Activated CD4-positive, alpha-beta T cell treated with anti-CD3 and anti-CD28 coated beads, Interleukin-2, amount 50 U/mL, for 24 hours (primary cell): Measurements from ENCODE around the gene FAM221B.

ENCODE experiments used
- DNase-seq, 2 donors: peaks; one replicate each; pipeline ENCODE4 v3.0.0-alpha.2; 2020; ENCODE audit warnings: low read depth in 1 of 2, low spot score in 1 of 2

Gene FAM221B, protein sequence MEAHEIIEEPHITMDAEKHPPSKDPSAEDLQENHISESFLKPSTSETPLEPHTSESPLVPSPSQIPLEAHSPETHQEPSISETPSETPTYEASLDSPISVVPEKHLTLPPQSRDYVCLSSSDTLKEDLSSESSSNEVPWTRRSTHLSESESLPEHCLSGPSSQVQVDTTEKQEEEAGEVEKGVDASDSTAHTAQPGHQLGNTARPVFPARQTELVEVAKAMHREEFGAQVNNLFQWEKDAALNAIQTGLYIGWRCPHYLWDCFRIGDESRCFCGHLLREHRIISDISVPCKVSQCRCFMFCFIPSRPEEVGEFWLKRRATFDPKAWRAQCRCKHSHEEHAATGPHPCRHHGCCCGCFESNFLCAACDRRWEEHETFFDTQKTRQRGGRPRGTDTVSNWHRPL

DNA sequence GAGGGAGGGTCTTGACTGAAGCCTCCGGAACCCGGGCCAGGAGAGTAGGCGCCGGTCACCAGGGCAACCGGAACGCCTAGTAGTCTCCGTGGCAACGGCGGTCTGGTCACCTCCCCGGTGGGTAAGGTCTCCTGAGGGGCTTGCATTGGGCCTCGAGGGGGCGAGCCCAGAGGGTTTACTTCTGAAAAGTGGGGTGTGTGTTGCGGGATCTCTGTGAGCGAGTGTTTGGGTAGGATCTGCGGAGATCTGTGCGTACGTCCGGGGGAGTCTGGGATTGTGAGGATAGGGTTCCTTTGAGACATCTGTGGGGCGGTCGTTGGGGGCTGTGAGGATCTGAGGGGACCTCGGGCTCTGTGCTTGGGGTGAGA, at the start of gene FAM221B:
FAM221B (minus strand) TSS at position 17 of the 368 bp plus-strand sequence. CDS start 2,571 bp downstream, outside the sequence.
- no peak for DNase-seq

DNA sequence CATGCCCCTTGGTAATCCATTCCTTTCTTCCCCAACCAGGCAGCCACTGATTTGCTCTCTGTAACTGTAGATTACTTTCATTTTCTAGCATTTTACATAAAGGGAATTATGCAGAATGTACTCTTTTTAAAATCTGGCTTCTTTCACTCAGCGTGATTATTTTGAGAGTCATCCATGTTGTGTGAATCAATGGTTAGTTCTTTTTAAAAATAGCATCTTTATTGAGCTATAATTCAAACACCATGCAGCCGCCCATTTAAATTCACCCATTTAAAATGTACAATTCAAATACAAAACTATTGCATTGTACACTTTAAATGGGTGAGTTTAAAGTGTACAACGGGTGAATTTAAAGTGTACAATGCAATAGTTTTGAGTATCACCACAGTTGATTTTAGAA, 44.0 kb upstream of the FAM221B start:
- DNase-seq = no peak

DNA sequence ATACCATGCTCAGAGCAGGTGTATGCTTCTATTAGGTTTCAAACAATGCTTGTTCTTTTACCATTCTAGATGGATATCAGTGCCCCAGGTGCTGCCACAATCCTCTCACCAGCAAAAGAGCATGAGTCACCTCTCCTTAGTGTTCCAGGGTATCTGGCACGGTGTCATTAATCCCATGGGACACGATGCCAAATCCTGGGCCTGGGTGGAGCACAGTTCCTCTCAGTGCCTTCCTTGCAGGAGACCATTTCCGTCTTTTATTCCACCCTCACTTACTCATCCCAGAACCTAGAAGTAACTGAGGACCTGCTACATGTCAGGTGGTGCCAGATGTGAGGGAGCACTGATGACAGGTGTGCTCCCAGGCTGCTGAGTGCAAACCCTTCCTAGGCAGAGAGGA, 43.0 kb upstream of the FAM221B start:
- no peak for DNase-seq

DNA sequence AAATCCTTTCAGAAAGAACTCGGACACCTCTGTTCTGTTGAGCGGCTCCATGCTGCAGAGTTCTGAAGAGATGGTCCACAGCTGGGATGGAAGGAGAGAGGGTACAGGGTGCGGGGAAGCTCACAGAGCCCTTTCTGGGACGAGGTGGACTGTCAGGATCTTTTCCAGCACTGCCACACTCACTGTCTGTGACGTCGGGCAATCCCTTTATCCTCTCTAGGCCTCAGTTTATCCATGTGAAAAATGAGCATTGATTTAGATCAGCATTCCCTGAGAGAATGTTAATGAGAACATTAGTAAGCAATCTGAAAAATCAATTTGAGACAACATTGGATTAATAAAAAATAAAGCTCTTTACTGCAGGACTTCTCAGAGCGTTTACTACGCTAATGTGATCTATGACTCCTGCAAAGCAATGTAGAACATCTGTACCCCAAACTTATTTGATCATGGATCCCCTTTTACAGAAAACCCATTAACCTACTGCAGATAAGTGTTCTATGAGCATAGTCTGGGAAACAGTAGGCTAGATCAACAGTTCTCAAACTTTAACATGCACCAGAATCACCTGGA, 41.9 kb upstream of the FAM221B start, which contains the start of gene OR13J1:
OR13J1 (minus strand) TSS at position 51 of the 573 bp plus-strand sequence; CDS start at position 51, 0 bp downstream.
- DNase-seq = no peak

DNA sequence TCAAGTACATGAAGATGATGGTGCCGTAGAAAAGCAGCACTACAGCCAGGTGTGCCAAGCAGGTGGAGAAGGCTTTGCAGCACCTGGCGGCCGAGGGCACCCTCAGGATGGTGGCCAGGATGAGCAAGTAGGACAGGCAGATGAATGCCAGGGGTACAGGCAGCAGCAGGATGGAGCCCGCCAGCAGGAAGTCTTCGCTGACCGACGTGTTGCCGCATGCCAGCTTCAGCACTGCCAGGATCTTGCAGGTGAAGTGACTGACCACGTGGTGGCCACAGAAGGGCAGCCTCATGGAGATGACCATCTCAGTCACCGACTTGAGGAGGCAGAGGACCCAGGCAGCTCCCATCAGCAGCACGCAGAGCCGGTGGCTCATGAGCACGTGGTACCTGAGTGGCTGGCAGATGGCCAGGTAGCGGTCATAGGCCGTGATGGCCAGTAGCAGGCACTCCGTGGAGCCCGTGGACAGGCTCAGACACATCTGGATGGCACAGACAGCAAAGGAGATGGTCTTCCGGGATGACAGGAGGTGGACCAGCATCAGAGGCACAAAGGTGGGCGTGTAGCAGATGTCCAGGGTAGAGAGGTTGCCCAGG, 41.2 kb upstream of the FAM221B start:
- no peak for DNase-seq

DNA sequence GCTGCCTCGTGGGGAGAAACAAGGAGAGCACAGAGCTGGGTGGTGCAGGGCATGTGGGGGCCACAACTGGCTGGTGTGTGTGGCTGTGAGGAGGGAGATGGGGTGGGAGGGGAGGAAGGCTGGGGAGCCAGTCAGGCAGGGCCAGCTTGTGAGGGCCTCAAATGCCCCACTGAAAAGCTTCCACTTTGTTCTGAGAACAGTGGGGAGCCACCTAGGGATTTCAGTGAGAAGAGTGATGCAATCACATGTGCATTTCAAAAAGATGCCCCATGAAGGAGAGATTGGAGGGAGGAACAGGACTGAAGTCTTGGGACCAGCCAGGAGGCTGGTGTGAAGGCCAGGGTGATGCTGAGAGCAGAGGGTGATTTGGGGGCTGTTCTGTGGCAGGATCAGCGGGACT, 40.4 kb upstream of the FAM221B start:
- no peak for DNase-seq

DNA sequence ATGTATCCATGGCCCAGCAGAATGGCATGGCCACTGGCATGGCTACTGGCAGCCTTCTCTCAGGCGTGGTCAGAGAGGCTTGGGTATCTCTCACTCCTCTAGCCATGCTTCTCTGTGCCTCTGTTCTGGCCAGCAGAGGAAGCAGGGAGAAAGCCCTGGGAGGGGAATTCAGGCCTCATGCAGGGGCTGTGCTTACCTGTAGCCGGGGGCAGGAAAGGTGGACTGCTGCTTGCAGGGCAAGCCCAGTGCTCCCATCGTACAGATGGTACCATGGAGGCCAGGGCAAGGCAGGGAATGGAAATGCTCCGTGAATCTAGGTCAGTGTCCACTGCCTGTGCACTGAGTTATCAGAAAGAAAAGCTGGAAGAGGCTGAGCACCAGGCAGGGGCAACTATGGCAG, 39.0 kb upstream of the FAM221B start:
- no peak for DNase-seq

DNA sequence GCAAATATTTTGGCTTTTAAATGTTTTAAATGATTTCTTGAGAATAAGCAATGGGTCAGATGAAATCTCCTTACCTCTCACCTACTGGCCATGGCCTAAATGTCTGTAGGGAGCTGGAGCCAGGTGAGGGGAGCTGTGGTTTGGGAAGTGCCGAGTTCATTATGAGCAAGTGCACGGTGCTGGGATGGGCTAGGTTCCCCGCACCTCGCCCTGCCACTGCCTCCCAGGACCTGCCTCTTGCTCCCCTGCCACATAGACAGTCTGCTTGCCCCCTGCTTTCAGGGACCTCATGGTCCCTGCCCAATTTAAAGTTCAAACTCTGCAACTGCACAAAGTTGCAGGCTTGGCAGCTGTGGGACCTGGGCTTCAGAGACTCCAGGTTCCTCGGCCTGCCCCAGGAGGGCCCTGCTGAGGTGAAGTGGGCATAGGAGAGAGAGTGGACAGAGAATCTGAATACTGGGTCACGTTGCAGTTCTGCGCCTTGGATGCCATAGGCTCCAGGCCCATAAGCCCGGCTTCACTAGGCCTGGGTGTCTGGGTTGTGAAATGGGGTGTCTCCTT, 36.2 kb upstream of the FAM221B start:
- DNase-seq = no peak

DNA sequence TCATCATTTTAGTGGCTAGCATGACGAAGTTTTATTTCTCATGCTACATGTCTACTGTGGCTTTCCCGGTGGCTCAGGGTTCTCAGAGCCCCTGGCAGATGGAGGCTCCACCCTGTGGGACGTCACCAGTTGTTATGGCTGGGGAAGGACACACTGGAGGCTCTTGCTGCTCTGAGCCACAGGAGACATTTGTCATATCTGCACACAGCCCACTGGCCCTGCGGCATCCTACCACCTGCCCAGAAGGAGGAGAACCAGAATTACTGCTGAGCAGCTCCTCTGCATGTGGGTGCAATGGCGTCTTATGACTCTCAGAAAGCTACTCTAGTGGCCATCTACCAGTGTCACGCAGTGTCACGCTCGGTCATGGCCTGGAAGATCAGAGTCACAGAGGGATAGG, 35.1 kb upstream of the FAM221B start:
- DNase-seq = no peak

DNA sequence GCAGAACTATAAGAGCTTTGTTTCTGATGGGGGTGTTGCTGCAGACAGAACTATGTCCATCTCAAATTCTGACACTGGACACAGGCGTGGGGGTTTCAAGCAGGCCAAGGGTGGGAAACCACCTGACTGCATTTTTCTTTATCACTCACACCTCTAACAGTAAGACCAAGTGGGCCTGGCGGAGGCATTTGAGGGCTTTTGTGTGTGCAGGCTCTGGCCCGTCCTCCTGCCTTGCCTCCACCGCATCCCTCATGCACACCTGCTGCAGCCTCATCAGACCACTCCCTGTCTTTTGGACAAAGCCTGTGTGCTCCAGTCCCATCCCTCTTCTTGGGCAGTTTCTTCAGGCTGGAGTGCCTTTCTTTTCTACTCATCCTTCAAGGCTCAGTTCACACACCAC, 33.8 kb upstream of the FAM221B start:
- DNase-seq = no peak

DNA sequence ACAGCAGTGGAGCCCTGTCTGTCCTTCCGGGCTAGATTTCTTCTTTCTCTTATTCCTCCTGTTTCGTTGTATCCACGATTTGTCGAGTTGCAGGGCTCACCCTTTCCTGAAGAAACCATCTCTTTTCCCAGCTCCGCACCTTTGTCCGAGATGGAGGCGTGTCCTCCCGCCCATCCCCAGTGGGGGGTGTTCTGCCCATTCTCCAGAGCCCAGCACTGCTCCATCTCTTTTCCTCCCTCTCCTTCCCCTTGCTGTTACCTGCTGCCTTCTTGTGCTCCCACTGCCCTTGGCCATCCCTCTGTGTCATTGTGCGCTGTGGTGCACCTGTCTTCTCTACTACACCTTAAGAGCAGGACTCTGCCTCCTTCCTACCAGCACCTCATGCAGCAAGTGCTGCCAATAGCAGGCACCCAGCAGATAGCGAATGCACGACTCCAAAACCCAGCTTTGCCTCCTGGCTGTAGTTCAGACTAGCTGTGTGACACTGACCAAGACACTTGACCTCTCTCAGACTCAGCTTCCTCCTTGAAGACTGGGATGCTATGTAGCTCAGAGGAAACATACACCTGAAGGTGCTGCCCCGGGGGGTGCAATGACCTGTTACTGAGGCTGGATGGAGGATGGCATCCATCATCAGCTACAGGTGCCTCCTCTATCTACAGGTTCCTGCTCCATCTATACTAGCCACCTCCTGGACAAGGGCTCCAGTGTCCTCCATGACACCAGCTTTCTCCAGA, 32.8 kb upstream of the FAM221B start:
- no peak for DNase-seq

DNA sequence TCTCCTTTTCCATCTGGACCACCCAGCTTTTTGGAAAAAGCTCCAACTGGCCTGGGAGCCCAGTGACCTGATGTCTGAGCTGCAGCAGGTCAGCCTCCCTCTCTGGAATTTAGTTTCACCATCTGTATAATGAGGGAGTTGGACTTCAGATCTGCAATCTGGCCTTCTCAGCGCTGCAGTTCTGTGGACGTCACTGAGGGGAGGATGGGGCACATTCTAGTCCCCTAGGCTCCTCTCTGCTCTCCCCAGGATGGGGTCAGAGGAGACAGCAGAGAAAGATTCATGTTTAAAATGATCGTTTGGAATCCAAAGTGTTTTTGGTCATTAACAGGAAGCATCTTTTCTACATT, 31.4 kb upstream of the FAM221B start:
- no peak for DNase-seq

DNA sequence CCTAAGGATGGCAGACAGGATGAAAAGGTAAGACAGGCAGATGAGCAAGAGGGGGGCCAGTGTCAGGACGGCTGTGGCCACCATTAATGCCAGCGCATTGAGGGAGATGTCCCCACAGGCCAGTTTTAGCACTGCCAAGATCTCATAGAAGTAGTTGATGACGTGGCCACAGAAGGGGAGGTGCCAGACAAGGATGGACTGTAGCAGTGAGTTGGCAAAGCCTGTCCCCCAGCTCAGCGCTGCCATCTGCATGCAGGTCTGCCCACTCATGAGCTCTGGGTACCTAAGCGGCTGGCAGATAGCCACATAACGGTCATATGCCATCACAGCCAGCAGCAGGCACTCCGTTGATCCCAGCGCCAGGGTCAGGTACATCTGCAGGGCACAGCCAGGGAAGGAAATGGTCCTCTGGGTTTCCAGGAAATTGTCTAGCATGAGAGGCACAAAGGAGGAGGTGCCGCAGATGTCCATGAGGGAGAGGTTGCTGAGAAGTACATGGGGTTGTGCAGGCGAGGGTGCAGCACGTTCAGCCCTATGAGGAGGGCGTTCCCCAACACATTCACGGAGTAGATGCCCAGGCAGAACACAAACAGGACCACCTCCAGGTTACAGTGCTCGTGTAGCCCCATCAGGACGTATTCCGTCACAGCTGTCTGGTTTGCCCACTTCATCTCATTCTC, 30.9 kb upstream of the FAM221B start:
- no peak for DNase-seq

DNA sequence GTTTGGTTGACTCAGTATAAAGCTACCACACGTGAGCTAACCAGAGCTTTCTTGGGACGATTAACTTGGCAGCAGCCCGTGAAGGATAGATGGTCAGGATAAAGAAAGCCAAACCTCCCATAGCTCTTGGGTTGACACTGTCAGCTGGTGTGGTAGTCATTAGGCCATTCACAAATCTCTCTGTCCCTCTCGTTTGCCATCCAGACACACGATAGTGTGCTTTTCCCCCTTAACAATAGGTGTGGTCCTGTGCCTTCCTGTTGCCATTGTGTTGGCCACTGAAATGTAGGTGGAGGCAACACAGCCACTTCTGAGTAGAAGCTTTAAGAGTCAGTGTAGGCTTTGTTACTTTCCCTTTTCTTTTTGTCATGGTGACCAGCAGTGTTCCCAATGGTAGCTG, 29.9 kb upstream of the FAM221B start:
- no peak for DNase-seq

DNA sequence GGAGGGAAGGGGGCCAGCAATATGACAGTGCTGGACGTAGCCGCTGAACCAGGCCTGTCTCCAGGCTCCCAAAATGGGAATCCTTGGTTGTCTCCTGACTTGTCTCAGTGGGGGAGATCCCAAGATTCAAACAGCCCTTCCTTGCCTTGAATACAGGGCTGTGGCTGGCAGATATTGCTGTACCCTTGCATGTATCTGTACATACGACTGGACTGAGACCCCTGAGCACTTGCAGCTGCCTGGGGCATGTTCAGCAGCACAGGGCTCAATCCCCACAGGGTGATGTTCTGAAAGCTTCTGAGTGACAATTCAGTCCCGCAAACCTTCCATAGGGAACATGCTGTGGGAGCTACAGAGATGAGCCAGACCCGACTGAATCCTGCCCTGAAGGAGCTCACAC, 28.4 kb upstream of the FAM221B start:
- DNase-seq = no peak

DNA sequence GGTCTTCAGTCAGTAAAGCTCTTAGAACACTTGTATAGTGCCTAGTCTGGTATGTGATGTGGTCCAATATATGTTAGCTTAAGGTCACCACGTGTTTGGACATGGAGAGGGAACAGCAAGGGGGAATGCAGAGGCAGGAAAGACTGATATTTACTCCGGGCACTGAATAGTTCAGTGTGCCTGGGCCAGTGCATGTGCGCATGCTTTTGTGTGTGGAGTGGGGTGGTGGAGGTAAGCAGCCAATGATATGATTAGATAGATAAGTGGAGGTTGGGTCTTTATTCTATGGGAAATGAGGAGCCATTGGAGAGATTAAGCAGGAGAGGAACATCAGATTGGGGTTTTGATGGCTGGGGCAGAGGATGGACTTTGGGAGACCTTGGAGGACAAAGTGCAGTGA, 27.7 kb upstream of the FAM221B start:
- DNase-seq = no peak

DNA sequence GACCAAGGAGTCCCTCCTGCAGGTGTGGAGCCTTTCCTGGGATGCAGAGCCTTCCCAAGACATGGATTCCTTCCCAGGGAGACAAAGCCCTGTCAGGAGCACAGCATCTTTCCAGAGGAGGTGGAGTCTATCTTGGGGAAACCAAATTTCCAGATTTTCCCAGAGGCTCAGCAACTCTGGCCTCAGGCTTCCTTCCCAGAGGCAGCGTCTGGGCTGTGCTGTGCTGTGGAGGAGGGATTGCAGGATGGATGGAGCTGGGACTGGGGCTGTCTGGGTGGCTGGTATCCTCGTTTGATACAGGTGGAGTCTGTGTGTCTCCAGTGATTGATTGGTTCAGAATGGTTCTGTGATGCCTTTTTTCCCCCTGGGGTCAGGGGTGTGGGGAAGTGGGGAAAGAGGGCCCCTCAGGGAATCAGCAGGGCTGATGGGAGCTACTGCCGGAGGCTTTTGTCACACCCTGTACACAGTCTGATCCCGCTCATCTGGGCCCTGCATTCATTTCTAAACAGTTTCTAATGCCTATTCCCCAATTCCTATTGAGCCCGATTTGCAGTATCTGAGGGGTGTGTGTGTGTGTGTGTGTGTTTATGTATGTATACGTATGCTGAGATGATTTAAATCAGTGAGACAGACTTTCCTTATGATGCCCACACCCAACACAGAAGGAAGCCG, 25.7 kb upstream of the FAM221B start:
- DNase-seq = no peak

DNA sequence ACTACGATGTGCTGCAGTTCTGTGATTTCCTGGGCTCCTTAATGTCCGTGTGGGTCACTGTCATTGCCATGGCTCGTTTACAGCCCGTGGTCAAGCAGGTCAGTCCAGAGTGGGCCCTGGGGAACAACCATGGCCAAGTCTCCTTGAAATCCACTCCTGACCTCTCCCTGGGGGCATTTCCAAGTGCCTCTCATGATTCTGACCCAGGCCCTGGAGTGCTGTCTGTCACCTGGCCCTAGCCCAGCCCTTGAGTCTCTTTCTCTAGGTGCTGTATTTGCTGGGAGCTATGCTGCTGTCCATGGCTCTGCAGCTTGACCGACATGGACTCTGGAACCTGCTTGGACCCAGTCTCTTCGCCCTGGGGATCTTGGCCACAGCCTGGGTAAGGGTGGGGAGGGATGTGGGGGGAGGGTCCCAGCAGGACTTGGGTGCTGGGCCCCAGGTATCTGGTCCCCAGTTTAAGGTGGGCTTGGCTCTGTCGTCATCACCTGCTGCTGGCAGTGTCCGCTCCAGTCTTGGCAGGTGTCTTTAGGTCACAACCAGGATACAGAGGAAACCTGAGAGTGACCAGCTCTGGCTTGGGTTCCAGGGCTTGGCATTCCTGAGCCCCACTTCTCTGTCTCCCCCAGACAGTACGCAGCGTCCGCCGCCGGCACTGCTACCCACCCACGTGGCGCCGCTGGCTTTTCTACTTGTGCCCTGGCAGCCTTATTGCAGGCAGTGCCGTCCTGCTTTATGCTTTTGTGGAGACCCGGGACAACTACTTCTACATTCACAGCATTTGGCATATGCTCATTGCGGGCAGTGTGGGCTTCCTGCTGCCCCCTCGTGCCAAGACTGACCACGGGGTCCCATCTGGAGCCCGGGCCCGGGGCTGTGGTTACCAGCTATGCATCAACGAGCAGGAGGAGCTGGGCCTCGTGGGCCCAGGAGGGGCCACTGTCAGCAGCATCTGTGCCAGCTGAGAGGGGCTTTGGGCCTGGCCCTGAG, 24.6 kb upstream of the FAM221B start:
- no peak for DNase-seq

DNA sequence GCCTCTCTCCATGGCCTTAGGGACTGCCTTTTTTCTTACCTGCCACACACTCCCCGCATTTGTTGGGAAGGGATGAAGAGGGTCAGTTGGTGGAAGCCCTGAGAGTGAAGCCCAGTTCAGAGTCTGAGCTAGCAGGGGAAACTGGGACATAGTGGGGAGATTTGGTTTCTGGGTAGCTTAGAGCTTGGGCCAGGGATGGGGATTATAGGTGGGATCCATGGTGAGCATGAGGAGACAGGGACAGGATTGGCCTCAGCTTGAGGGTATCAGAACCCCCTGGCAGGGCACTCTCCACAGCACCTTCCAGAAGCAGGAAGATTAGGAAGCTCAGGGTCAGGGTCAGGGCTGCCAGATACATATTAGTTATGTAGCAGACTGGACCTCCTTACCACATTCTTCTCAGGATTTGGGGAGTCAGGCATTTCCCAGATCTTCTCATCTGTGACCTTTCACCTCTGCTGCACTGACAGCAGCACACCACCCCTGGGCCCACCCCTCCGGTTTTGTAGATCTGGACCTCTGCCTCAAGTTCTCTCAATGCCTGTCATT, 23.8 kb upstream of the FAM221B start:
- DNase-seq = no peak
